H1 (cell line): Measurements from ENCODE around the gene ZFYVE16.

ENCODE experiments used
- CHD1 ChIP-seq: IDR thresholded peaks from 2 replicates; pipeline ENCODE4 v1.6.1; 2012; ENCODE audit warnings: low read depth, low read length, improper control_type of control experiment
- HDAC2 ChIP-seq, 2 experiments: fragments of 300-600 bp in 1 of 2; sonication (generic) in 1 of 2; IDR thresholded peaks; 2 replicates each; pipeline ENCODE4 v1.6.1; 2011 to 2012; ENCODE audit warnings: low read depth in 2 of 2, low read length in 2 of 2, mild to moderate bottlenecking in 2 of 2, moderate library complexity in 2 of 2, borderline replicate concordance in 1 of 2, inconsistent platforms in 1 of 2
- JUN ChIP-seq: IDR thresholded peaks from 2 replicates; pipeline ENCODE4 v1.6.1; 2011; ENCODE audit warnings: low read depth, mild to moderate bottlenecking, improper control_type of control experiment, low read length
- POLR2A ChIP-seq, 2 experiments: IDR thresholded peaks; 1 replicate in 1 of 2; 2 replicates in 1 of 2; pipeline ENCODE4 v1.6.1; 2011; ENCODE audit warnings: low read depth in 2 of 2, low read length in 2 of 2, mild to moderate bottlenecking in 2 of 2; ENCODE audit errors: control extremely low read depth in 1 of 2
- POLR2AphosphoS5 ChIP-seq: IDR thresholded peaks from 2 replicates; pipeline ENCODE4 v1.6.1; 2011; ENCODE audit warnings: low read depth, low read length
- RAD21 ChIP-seq, 2 experiments: IDR thresholded peaks in 1 of 2; conservative IDR thresholded peaks in 1 of 2; 2 replicates each; pipeline ENCODE4 v1.6.1; 2011; ENCODE audit warnings: low read depth in 2 of 2, low read length in 2 of 2, improper control_type of control experiment in 1 of 2, inconsistent platforms in 1 of 2, mild to moderate bottlenecking in 1 of 2, moderate library complexity in 1 of 2
- RFX5 ChIP-seq: IDR thresholded peaks from 2 replicates; pipeline ENCODE4 v1.6.1; 2011; ENCODE audit warnings: low read depth, low read length, improper control_type of control experiment, borderline replicate concordance
- SP1 ChIP-seq: IDR thresholded peaks from 2 replicates; pipeline ENCODE4 v1.6.1; 2011; ENCODE audit warnings: low read depth, low read length
- TAF1 ChIP-seq: IDR thresholded peaks from 2 replicates; pipeline ENCODE4 v1.6.1; 2011; ENCODE audit warnings: mild to moderate bottlenecking, low read depth, low read length
- TEAD4 ChIP-seq: IDR thresholded peaks from 2 replicates; pipeline ENCODE4 v1.6.1; 2012; ENCODE audit warnings: low read depth, low read length, inconsistent platforms, mixed read lengths
- TF ChIP-seq, protein P1 (sequence below): IDR thresholded peaks from 2 replicates; pipeline ENCODE4 v1.6.1; 2012; ENCODE audit warnings: inconsistent platforms
- TF ChIP-seq, protein P2 (sequence below), 3 experiments: IDR thresholded peaks; 1 replicate in 2 of 3; 2 replicates in 1 of 3; pipeline versions ENCODE4 v1.5.1 to v1.6.1; 2011; ENCODE audit warnings: low read length in 3 of 3, mild to moderate bottlenecking in 3 of 3, inconsistent platforms in 2 of 3, low read depth in 1 of 3, moderate library complexity in 1 of 3; ENCODE audit not compliant: insufficient read depth in 1 of 3; ENCODE audit errors: control extremely low read depth in 1 of 3
- TF ChIP-seq, protein P3 (sequence below): IDR thresholded peaks from 2 replicates; pipeline ENCODE4 v1.6.1; 2012; ENCODE audit warnings: low read length, inconsistent platforms

DNA sequence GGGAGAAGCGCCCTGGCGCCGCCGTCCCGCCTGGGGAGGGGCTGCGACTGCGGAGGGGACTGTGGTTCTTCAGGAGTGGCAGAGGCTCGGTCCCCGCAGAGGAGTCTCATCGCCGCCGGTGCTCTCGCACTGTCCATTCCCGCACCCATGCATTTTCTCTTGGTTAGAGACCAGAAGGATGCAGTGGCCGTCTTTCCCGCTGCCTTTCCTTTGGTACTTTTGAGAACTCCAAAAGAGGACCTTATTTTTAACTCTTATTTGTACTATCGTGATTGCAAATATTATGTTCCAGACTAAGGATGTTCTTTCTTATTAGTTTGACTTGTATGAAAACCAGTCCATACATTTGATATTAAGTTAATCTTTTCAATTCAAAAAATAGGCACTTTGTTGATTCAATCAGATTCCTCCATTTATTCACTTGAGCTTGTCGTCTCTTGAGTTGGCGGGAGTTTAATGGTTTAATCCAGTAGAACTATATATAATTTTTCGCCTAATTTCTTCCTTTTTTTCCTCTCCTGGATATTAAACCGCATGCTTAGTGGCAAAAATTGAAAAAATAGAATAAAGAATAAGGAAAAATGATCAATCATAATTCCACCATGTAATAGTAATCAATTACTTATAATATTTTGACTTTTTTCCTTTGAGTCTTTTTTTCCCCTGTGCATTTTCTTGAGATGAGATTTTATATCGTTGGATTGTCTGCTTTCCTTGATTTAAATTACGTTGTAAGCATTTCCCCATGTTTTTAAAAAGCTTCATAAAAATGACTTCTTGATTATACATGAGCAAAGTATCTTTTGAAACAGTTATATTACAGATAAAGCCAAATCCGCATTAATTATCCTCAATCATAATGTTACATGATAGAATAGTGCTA is 861 bp downstream of the ZFYVE16 start:
- TF ChIP-seq, protein P1, sequence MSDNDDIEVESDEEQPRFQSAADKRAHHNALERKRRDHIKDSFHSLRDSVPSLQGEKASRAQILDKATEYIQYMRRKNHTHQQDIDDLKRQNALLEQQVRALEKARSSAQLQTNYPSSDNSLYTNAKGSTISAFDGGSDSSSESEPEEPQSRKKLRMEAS = no peak
- TF ChIP-seq, protein P2, sequence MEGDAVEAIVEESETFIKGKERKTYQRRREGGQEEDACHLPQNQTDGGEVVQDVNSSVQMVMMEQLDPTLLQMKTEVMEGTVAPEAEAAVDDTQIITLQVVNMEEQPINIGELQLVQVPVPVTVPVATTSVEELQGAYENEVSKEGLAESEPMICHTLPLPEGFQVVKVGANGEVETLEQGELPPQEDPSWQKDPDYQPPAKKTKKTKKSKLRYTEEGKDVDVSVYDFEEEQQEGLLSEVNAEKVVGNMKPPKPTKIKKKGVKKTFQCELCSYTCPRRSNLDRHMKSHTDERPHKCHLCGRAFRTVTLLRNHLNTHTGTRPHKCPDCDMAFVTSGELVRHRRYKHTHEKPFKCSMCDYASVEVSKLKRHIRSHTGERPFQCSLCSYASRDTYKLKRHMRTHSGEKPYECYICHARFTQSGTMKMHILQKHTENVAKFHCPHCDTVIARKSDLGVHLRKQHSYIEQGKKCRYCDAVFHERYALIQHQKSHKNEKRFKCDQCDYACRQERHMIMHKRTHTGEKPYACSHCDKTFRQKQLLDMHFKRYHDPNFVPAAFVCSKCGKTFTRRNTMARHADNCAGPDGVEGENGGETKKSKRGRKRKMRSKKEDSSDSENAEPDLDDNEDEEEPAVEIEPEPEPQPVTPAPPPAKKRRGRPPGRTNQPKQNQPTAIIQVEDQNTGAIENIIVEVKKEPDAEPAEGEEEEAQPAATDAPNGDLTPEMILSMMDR (IDR thresholded peaks at IDR 0.05; ENCODE audit: control extremely low read depth in 1 of 3, insufficient read depth in 1 of 3, low read depth in 1 of 3, low read length in 3 of 3) = no peak; a peak in 1 of 4 replicates
- TF ChIP-seq CHD1 = no peak
- no peak for TF ChIP-seq POLR2AphosphoS5
- no peak for TF ChIP-seq RFX5
- 0 out of 4 replicates have a peak, but pooled peaks of 1 of the 2 experiments have one; percentile 0 for TF ChIP-seq RAD21 (IDR thresholded peaks at IDR 0.05 in 1 of 2, conservative IDR thresholded peaks at IDR 0.05 in 1 of 2; ENCODE audit: low read depth in 2 of 2, low read length in 2 of 2)
- no peak for TF ChIP-seq TAF1
- TF ChIP-seq JUN = no peak
- no peak for TF ChIP-seq HDAC2 (IDR thresholded peaks at IDR 0.05; ENCODE audit: borderline replicate concordance in 1 of 2, low read depth in 2 of 2, low read length in 2 of 2)
- TF ChIP-seq, protein P3, sequence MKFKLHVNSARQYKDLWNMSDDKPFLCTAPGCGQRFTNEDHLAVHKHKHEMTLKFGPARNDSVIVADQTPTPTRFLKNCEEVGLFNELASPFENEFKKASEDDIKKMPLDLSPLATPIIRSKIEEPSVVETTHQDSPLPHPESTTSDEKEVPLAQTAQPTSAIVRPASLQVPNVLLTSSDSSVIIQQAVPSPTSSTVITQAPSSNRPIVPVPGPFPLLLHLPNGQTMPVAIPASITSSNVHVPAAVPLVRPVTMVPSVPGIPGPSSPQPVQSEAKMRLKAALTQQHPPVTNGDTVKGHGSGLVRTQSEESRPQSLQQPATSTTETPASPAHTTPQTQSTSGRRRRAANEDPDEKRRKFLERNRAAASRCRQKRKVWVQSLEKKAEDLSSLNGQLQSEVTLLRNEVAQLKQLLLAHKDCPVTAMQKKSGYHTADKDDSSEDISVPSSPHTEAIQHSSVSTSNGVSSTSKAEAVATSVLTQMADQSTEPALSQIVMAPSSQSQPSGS = no peak
- no peak for TF ChIP-seq POLR2A (IDR thresholded peaks at IDR 0.05; ENCODE audit: control extremely low read depth in 1 of 2, low read depth in 2 of 2, low read length in 2 of 2)
- TF ChIP-seq TEAD4 = no peak
- no peak for TF ChIP-seq SP1
